GM06990 (cell line): ENCODE data around the gene AK8.
"Not testable (repeated sequence)": the region's sequence is repeated elsewhere in the genome, so short reads cannot be mapped to it uniquely, and the experiment has no call there.

Experiments
- DNase-seq: peaks from one replicate; pipeline ENCODE4 v3.0.0-alpha.2; 2011; ENCODE audit not compliant: insufficient read length; ENCODE audit errors: extremely low read depth
- H3K27me3 ChIP-seq: replicated peaks from 2 replicates; pipeline ENCODE4 v1.6.0; 2011; ENCODE audit warnings: low read length; ENCODE audit not compliant: control insufficient read depth, insufficient read depth
- H3K36me3 ChIP-seq: 2 replicates; pipeline ENCODE4 v1.5.1; 2011; ENCODE audit warnings: low read length; ENCODE audit not compliant: control insufficient read depth, insufficient read depth
- H3K4me3 ChIP-seq: replicated peaks from 2 replicates; pipeline ENCODE4 v1.5.1; 2011; ENCODE audit warnings: low read depth, mild to moderate bottlenecking, control low read depth, low read length
- TF ChIP-seq, protein P1 (sequence below): IDR thresholded peaks from 2 replicates; pipeline ENCODE4 v1.5.1; 2011; ENCODE audit warnings: low read length, control low read depth, mild to moderate bottlenecking, inconsistent platforms; ENCODE audit not compliant: insufficient read depth, poor library complexity, severe bottlenecking

The AK8 gene

GRCh38 chr9:132774886-132775285 is 103.2 kb downstream of the AK8 start:
- DNase-seq = no peak
- TF ChIP-seq, protein P1, sequence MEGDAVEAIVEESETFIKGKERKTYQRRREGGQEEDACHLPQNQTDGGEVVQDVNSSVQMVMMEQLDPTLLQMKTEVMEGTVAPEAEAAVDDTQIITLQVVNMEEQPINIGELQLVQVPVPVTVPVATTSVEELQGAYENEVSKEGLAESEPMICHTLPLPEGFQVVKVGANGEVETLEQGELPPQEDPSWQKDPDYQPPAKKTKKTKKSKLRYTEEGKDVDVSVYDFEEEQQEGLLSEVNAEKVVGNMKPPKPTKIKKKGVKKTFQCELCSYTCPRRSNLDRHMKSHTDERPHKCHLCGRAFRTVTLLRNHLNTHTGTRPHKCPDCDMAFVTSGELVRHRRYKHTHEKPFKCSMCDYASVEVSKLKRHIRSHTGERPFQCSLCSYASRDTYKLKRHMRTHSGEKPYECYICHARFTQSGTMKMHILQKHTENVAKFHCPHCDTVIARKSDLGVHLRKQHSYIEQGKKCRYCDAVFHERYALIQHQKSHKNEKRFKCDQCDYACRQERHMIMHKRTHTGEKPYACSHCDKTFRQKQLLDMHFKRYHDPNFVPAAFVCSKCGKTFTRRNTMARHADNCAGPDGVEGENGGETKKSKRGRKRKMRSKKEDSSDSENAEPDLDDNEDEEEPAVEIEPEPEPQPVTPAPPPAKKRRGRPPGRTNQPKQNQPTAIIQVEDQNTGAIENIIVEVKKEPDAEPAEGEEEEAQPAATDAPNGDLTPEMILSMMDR = no peak
- Histone ChIP-seq H3K27me3 (no peaks in the 10 kb centered on the region), H3K4me3 (no peak overlapping the region), H3K36me3 (no peaks in the 10 kb centered on the region)

DNA sequence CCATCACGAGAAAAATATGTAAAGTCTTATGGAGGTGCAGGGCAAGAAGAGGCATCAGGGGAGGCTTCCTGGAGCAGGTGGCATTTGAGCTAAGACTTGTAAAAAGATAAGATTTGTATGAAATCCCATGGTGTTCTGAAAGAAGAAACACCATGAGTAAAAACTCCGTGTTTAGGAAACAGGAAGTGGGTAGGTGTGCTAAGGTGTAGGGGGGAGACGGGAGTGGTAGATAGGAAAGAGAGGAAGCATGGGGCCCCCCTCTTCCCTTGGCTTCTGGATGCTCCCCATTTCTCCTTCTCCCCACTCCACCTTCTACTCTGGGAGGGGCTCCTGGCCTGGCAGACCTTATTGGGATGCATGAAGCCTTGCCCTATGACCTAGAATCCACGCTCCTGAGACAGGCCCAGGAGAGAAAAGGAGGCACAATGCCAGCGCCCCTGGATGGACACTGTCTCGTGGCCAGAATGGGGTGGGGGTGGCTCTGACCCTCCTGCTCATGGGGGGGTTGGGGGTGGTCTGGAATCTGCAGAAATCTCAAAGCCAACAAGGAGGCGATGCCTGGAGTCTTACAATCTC is 104.2 kb downstream of the AK8 start:
- TF ChIP-seq, protein P1 = no peak
- no peak for DNase-seq
- H3K36me3 ChIP-seq = no peaks in the 10 kb centered on the region
- no peaks in the 10 kb centered on the region for H3K27me3 ChIP-seq
- no peak overlapping the region for H3K4me3 ChIP-seq

DNA sequence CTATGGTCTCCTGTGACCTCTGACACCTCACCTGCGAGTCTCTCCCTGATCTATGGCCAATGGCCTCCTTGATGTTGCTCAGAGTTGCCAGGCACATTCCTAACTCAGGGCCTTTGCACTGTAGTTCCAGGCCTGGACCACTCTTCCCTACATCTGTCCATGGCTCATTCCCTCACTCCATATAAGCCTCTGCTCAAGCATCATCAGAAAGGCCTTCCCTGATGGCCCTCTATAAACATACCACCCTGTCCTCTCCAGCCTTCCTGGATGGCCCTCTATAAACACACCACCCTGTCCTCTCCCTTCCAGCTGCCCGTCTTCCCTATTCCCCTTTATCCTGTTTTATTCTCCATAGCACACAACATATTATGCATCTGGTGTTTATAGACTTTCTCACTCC is 105.0 kb downstream of the AK8 start:
- H3K4me3 ChIP-seq = no peak overlapping the region
- DNase-seq = no peak
- TF ChIP-seq, protein P1 = no peak

DNA sequence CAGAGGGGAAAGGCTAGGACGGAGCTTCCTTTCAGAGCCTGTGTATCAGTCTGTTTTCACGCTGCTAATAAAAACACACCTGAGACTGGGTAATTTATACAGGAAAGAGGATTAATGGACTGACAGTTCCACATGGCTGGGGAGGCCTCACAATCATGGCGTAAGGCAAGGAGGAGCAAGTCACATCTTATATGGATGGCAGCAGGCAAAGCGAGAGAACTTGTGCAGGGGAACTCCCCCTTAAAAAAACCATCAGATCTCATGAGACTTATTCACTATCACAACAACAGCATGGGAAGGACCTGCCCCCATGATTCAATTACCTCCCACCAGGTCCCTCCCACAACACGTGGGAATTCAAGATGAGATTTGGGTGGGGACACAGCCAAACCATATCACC is 106.3 kb downstream of the AK8 start:
- DNase-seq, H3K4me3 ChIP-seq, H3K27me3 ChIP-seq, H3K36me3 ChIP-seq: not testable (repeated sequence)

More for the DNA sequence above, 105.0 kb downstream of the AK8 start:
- Histone ChIP-seq H3K27me3 (no peaks in the 10 kb centered on the region), H3K36me3 (no peaks in the 10 kb centered on the region)

- Histone ChIP-seq H3K27me3 (no peaks in the 10 kb centered on the region), H3K4me3 (peak overlapping the region; percentile 92), H3K36me3 (no peaks in the 10 kb centered on the region)
- TF ChIP-seq, protein P1 = no peak
- no peak for DNase-seq
These were observed 107.2 kb downstream of the AK8 start for GRCh38 chr9:132770770-132771310.

GRCh38 chr9:132769906-132770769 is 107.9 kb downstream of the AK8 start:
- H3K4me3 ChIP-seq = peak overlapping the region; percentile 92
- no peaks in the 10 kb centered on the region for H3K36me3 ChIP-seq
- TF ChIP-seq, protein P1 = no peak
- no peaks in the 10 kb centered on the region for H3K27me3 ChIP-seq
- DNase-seq = peak; percentile 84
